SK-N-SH (cell line): ENCODE results near the gene KIFAP3. TPM values are rescaled to one million over a fixed set of nuclear protein-coding genes. Genes with fewer than 3 reads are reported as not detected.
A peak's percentile ranks its signal among the peaks of the same experiment; 100 is the strongest.

Source experiments
- CTCF ChIA-PET: fragments of 300-600, 350-600 bp; formaldehyde crosslinking; extraction: SDS; loops from one replicate; lab custom pipeline; 2021; lab: Yijun Ruan, JAX
- POLR2A ChIA-PET: fragments of 350-600 bp; sonication (Branson Sonifier 250); formaldehyde crosslinking; extraction: SDS; loops from one replicate; lab custom pipeline; 2020; ENCODE audit warnings: antibody characterized with exemption, inconsistent platforms; lab: Yijun Ruan, JAX
- DNase-seq: peaks from one replicate; pipeline ENCODE4 v3.0.0; 2012
- H2AFZ ChIP-seq: fragments of 200-600 bp; sonication (generic); 2 replicates; pipeline ENCODE4 v1.8.1; 2016; ENCODE audit warnings: antibody characterized with exemption, mild to moderate bottlenecking, low read depth
- H3F3A ChIP-seq: fragments of 200-600 bp; sonication (generic); replicated peaks from 2 replicates; pipeline ENCODE3; 2016; ENCODE audit warnings: antibody characterized with exemption, mild to moderate bottlenecking; ENCODE audit not compliant: insufficient read depth
- H3K27ac ChIP-seq, 2 experiments: fragments of 200-500 bp in 1 of 2; fragments of 200-600 bp in 1 of 2; sonication (Bioruptor generic) in 1 of 2; sonication (generic), shearing (Covaris generic) in 1 of 2; 2 replicates each; pipeline versions ENCODE4 v1.5.1 to v1.6.1; 2014 to 2016; ENCODE audit warnings: low read depth in 2 of 2, inconsistent platforms in 1 of 2, low read length in 1 of 2, mild to moderate bottlenecking in 1 of 2, mixed read lengths in 1 of 2
- H3K27me3 ChIP-seq: fragments of 200-600 bp; sonication (generic), shearing (Covaris generic); 2 replicates; pipeline ENCODE4 v1.6.1; 2016; ENCODE audit warnings: mixed run types; ENCODE audit not compliant: insufficient read depth
- H3K36me3 ChIP-seq, 2 experiments: fragments of 200-500 bp in 1 of 2; fragments of 200-600 bp in 1 of 2; sonication (Bioruptor generic) in 1 of 2; sonication (generic) in 1 of 2; replicated peaks in 1 of 2; 2 replicates each; pipeline versions ENCODE3 to v1.5.1; 2014 to 2016; ENCODE audit warnings: low read length in 1 of 2, mild to moderate bottlenecking in 1 of 2; ENCODE audit not compliant: insufficient read depth in 2 of 2, control insufficient read depth in 1 of 2
- H3K4me1 ChIP-seq, 2 experiments: fragments of 200-500 bp in 1 of 2; fragments of 200-600 bp in 1 of 2; sonication (Bioruptor generic) in 1 of 2; sonication (generic), shearing (Covaris generic) in 1 of 2; 2 replicates each; pipeline versions ENCODE4 v1.5.1 to v1.6.1; 2014 to 2016; ENCODE audit warnings: low read depth in 1 of 2, low read length in 1 of 2, mixed run types in 1 of 2; ENCODE audit not compliant: insufficient read depth in 2 of 2, control insufficient read depth in 1 of 2
- H3K4me2 ChIP-seq: fragments of 200-600 bp; sonication (generic), shearing (Covaris generic); 2 replicates; pipeline ENCODE4 v1.6.1; 2017; ENCODE audit warnings: mixed run types
- H3K4me3 ChIP-seq, 2 experiments: fragments of 200-500 bp in 1 of 2; fragments of 200-600 bp in 1 of 2; sonication (Bioruptor generic) in 1 of 2; sonication (generic), shearing (Covaris generic) in 1 of 2; 2 replicates each; pipeline versions ENCODE4 v1.5.1 to v1.8.1; 2014 to 2016; ENCODE audit warnings: low read depth in 2 of 2, inconsistent platforms in 1 of 2, low read length in 1 of 2, mild to moderate bottlenecking in 1 of 2, mixed read lengths in 1 of 2, moderate library complexity in 1 of 2
- H3K79me2 ChIP-seq: fragments of 200-600 bp; sonication (generic); 2 replicates; pipeline ENCODE4 v1.8.1; 2017; ENCODE audit warnings: mild to moderate bottlenecking; ENCODE audit not compliant: insufficient read depth
- H3K9ac ChIP-seq: fragments of 200-600 bp; sonication (generic); 2 replicates; pipeline ENCODE4 v1.6.1; 2017; ENCODE audit warnings: mixed run types
- H3K9me2 ChIP-seq: fragments of 200-600 bp; sonication (generic); 2 replicates; pipeline ENCODE4 v1.6.1; 2017; ENCODE audit warnings: mixed run types
- H3K9me3 ChIP-seq: fragments of 200-600 bp; sonication (generic); 2 replicates; pipeline ENCODE4 v1.6.1; 2017; ENCODE audit warnings: mixed run types, mild to moderate bottlenecking, moderate library complexity
- H4K20me1 ChIP-seq: fragments of 200-600 bp; sonication (generic); 2 replicates; pipeline ENCODE4 v1.6.1; 2017; ENCODE audit warnings: mild to moderate bottlenecking, mixed run types; ENCODE audit not compliant: insufficient read depth
- CHD2 ChIP-seq: fragments of 150-350 bp; IDR thresholded peaks from 2 replicates; pipeline ENCODE4 v1.6.1; 2018; ENCODE audit warnings: low read length; ENCODE audit not compliant: partially characterized antibody
- ELF1 ChIP-seq: IDR thresholded peaks from 2 replicates; pipeline ENCODE4 v1.4.0; 2012
- EP300 ChIP-seq, 2 experiments: IDR thresholded peaks; 2 replicates each; pipeline versions ENCODE4 v1.4.0 to v1.6.1; 2012; ENCODE audit warnings: borderline replicate concordance in 1 of 2, low read depth in 1 of 2, low read length in 1 of 2
- GATA2 ChIP-seq: sonication (generic); formaldehyde crosslinking; IDR thresholded peaks from 2 replicates; pipeline ENCODE4 v1.5.0; 2020; ENCODE audit warnings: mild to moderate bottlenecking, missing genetic modification reagents
- IRF3 ChIP-seq: fragments of 150-350 bp; IDR thresholded peaks from 2 replicates; pipeline ENCODE4 v1.6.1; 2016; ENCODE audit warnings: mild to moderate bottlenecking, low read depth, low read length
- MXI1 ChIP-seq: IDR thresholded peaks from 2 replicates; pipeline ENCODE4 v1.6.1; 2012; ENCODE audit warnings: mild to moderate bottlenecking, low read depth, low read length, improper control_type of control experiment
- PBX3 ChIP-seq: IDR thresholded peaks from 2 replicates; pipeline ENCODE4; 2012
- POLR2AphosphoS5 ChIP-seq: IDR thresholded peaks from 2 replicates; pipeline ENCODE4 v1.6.1; 2012; ENCODE audit warnings: low read depth, low read length
- RFX5 ChIP-seq: IDR thresholded peaks from 2 replicates; pipeline ENCODE4 v1.6.1; 2012; ENCODE audit warnings: mild to moderate bottlenecking, improper control_type of control experiment, low read length
- SMC3 ChIP-seq: IDR thresholded peaks from 2 replicates; pipeline ENCODE4 v1.6.1; 2012; ENCODE audit warnings: low read depth, low read length, improper control_type of control experiment
- USF1 ChIP-seq: IDR thresholded peaks from 2 replicates; pipeline ENCODE4 v1.4.0; 2012; ENCODE audit warnings: low read depth, borderline replicate concordance
- ZBTB33 ChIP-seq: IDR thresholded peaks from 2 replicates; pipeline ENCODE4 v1.4.0; 2012; ENCODE audit warnings: low read depth, borderline replicate concordance
- WGBS: methylation state at CpG from one replicate; pipeline ENCODE4 v1.1.6; 2017; ENCODE audit warnings: low lambda C conversion rate; 5-methylcytosine and 5-hydroxymethylcytosine counted together
- polyA plus RNA-seq, 3 experiments: library from polyadenylated mRNA; depleted of rRNA; stranded (reverse); fragments of >200 nt; gene quantifications; 2 replicates each; pipeline ENCODE4 v1.2.3, GENCODE V29; 2012

The KIFAP3 gene
- polyA plus RNA-seq, 1 of the 3 experiments (the other 2 are of a cell fraction), result 10.7 TPM

GRCh38 chr1:169958987-169959386 lies 115.5 kb downstream of the KIFAP3 start:
- POLR2A ChIA-PET, result no interaction called here

More at GRCh38 chr1:169958987-169959386, 115.5 kb downstream of the KIFAP3 start:
- TF ChIP-seq POLR2AphosphoS5 (no peak), RFX5 (no peak), USF1 (no peak), PBX3 (no peak), SMC3 (no peak), ELF1 (no peak), MXI1 (no peak), ZBTB33 (no peak), CHD2 (no peak), EP300 (IDR thresholded peaks at IDR 0.05; ENCODE audit: borderline replicate concordance in 1 of 2, low read depth in 1 of 2, low read length in 1 of 2) (0 out of 4 replicates have a peak, but pooled peaks of 1 of the 2 experiments have one; percentile 12), IRF3 (no peak), GATA2 (peak; percentile 54)
- Histone ChIP-seq H3K9ac (no peak overlapping the region), H3K27me3 (no peaks in the 10 kb centered on the region), H2AFZ (no peak overlapping the region), H3K4me2 (no peak overlapping the region), H3K9me2 (no peaks in the 10 kb centered on the region), H3K4me3 (no peak overlapping the region), H3F3A (peaks cover 9% of the 10 kb centered on the region), H3K36me3 (peaks cover 2 to 8% of the 10 kb centered on the region in 2 experiments), H4K20me1 (no peaks in the 10 kb centered on the region), H3K27ac (0 out of 4 replicates have a peak overlapping the region, but pooled peaks of 1 of the 2 experiments have one; percentile 8), H3K9me3 (no peaks in the 10 kb centered on the region), H3K4me1 (no peaks in the 10 kb centered on the region; a peak in 1 of 4 replicates), H3K79me2 (no peaks in the 10 kb centered on the region)
- no peak for DNase-seq
- CTCF ChIA-PET, result interaction anchor here (0.7 kb wide), 1 partner anchor 10 kb away, joined by 3 read pairs; no protein-coding TSS in a partner anchor
- WGBS, result 74% methylated on average over 3 of the region's 3 CpGs
